BE2C (cell line): Measurements from ENCODE around the gene PDAP1.

Experiments
- DNase-seq: peaks from one replicate; pipeline ENCODE4 v3.0.0-alpha.2; 2020
- H3K27me3 ChIP-seq: fragments of 250-450 bp; sonication (Bioruptor Pico); 2 replicates; pipeline ENCODE4 v1.5.1; 2020; ENCODE audit warnings: mild to moderate bottlenecking
- H3K36me3 ChIP-seq: fragments of 250-450 bp; sonication (Bioruptor Pico); 2 replicates; pipeline ENCODE4 v1.5.1; 2020; ENCODE audit warnings: mild to moderate bottlenecking
- H3K4me1 ChIP-seq: fragments of 250-450 bp; sonication (Bioruptor Pico); 2 replicates; pipeline ENCODE4 v1.5.1; 2020
- H3K4me3 ChIP-seq: 2 replicates; pipeline ENCODE4 v1.5.1; 2011; ENCODE audit warnings: low read depth, low read length
- H3K9me3 ChIP-seq: fragments of 250-450 bp; sonication (Bioruptor Pico); 2 replicates; pipeline ENCODE4 v1.5.1; 2020
- TF ChIP-seq, protein P1 (sequence below): IDR thresholded peaks from 2 replicates; pipeline ENCODE4 v1.5.1; 2012; ENCODE audit warnings: mild to moderate bottlenecking, low read depth, low read length

PDAP1 gene

DNA sequence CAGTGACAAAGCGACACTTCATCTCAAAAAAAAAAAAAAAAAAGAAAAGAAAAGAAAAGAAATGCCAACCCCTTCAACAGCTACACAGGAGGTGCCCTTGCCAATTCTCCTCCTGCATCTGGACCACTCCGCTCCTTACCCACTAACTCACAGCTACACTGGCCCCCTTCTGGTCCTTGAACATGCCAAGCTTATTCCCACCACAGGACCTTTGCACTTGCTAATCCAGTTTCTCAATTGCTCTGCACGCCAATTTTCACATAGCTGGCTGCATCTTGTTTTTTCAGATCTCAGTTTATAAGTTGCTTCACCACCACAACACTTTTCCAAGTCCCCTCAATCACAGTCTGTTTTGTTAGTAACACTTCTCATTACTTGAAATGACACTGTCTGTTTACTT, 5.5 kb downstream of the PDAP1 start:
- no peak overlapping the region for H3K4me3 ChIP-seq
- TF ChIP-seq, protein P1, sequence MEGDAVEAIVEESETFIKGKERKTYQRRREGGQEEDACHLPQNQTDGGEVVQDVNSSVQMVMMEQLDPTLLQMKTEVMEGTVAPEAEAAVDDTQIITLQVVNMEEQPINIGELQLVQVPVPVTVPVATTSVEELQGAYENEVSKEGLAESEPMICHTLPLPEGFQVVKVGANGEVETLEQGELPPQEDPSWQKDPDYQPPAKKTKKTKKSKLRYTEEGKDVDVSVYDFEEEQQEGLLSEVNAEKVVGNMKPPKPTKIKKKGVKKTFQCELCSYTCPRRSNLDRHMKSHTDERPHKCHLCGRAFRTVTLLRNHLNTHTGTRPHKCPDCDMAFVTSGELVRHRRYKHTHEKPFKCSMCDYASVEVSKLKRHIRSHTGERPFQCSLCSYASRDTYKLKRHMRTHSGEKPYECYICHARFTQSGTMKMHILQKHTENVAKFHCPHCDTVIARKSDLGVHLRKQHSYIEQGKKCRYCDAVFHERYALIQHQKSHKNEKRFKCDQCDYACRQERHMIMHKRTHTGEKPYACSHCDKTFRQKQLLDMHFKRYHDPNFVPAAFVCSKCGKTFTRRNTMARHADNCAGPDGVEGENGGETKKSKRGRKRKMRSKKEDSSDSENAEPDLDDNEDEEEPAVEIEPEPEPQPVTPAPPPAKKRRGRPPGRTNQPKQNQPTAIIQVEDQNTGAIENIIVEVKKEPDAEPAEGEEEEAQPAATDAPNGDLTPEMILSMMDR: no peak
- H3K27me3 ChIP-seq: no peaks in the 10 kb centered on the region
- peaks cover 4% of the 10 kb centered on the region; the same call in 1 of the 2 replicates for H3K4me1 ChIP-seq
- H3K36me3 ChIP-seq: peaks cover 73% of the 10 kb centered on the region
- DNase-seq: no peak
- no peaks in the 10 kb centered on the region for H3K9me3 ChIP-seq

DNA sequence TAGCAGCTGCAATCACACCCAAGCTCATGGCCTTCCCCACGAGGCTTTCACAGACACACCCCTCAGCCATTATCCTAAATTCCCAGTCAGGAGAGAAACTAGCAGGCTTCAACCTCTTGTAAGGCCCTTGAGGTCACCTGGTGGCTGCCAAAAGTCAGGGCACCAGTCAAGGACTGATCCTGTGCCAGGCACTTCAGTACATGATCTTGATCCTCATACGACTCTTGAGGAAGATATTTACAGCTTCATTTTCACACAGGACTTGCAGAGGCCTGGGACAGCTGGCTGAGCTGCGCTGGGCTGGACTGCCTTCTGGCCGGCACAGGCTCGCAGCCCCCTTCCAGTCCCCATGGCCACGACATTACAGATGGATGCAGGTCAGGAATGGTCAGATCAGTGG, 8.8 kb downstream of the PDAP1 start:
- TF ChIP-seq, protein P1: no peak
- Histone ChIP-seq H3K9me3 (no peaks in the 10 kb centered on the region), H3K4me3 (no peak overlapping the region), H3K4me1 (no peaks in the 10 kb centered on the region), H3K27me3 (no peaks in the 10 kb centered on the region), H3K36me3 (peaks cover 87% of the 10 kb centered on the region)
- no peak for DNase-seq

DNA sequence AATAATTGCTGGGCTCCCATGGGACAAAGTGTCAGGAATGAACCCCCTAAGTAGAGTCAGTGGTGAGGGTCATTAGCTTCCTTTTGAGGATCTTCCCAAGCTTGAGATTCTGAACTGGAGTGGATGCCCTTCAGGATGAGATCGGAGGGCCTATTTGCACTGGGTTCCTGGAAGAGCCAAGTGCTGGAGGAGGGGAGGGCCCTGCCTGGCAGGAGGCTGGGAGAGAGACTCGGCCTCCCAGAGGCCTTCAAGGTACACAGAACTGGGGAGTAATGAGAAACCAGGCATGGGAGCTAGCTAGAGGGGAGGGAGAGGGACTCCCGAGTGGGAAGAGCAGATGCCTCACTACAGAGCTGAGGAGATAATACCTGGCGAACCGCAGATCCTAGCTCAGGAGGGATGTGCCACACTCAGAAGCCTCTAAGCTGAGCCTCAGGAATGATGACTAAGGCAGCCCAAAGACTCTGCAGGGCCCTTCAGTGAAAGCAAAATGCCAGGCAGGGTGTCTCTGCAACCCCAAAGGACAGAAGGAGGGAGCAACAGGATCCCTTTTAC, 9.4 kb downstream of the PDAP1 start:
- TF ChIP-seq, protein P1: no peak
- Histone ChIP-seq H3K9me3 (no peaks in the 10 kb centered on the region), H3K4me3 (no peak overlapping the region), H3K4me1 (peaks cover 3% of the 10 kb centered on the region; the same call in 1 of the 2 replicates), H3K36me3 (peaks cover 81% of the 10 kb centered on the region), H3K27me3 (no peaks in the 10 kb centered on the region)
- DNase-seq: no peak

DNA sequence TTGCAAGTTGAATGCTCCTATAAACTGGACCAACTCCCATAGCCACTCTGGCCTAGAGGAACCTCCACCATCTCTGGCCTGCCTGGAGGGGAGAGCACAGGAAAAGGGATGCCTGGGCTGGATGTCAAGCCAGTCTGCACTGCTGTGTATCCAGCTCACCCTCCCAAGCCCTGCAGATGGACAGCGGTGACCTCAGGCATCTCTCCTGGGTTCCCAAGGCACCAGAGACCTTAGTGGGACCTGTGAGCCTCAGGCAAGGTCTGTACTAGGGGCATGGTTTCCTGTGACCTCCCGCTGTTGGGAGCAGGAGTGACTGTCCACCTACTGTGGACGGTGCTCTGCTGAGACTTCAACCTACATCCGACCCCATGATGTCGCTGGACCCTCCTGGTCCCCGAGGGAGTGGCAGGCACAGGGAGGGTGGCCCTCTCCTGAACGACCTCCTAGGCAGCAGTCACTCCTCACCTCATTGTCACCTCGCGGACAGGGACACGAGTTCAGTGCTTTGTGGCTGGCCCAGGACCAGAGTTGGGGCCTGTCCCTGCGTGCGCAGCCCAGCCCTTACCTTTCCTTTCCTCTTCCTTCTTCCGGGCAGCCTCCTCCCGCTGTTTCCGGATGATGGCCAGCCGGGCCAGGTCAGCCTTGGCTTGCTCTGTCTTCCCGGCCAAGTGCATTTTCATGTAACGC, 11.0 kb downstream of the PDAP1 start:
- no peak for DNase-seq
- Histone ChIP-seq H3K4me1 (peaks cover 6% of the 10 kb centered on the region; the same call in 1 of the 2 replicates), H3K27me3 (no peaks in the 10 kb centered on the region), H3K4me3 (no peak overlapping the region), H3K36me3 (peaks cover 69% of the 10 kb centered on the region), H3K9me3 (no peaks in the 10 kb centered on the region)
- TF ChIP-seq, protein P1: no peak

DNA sequence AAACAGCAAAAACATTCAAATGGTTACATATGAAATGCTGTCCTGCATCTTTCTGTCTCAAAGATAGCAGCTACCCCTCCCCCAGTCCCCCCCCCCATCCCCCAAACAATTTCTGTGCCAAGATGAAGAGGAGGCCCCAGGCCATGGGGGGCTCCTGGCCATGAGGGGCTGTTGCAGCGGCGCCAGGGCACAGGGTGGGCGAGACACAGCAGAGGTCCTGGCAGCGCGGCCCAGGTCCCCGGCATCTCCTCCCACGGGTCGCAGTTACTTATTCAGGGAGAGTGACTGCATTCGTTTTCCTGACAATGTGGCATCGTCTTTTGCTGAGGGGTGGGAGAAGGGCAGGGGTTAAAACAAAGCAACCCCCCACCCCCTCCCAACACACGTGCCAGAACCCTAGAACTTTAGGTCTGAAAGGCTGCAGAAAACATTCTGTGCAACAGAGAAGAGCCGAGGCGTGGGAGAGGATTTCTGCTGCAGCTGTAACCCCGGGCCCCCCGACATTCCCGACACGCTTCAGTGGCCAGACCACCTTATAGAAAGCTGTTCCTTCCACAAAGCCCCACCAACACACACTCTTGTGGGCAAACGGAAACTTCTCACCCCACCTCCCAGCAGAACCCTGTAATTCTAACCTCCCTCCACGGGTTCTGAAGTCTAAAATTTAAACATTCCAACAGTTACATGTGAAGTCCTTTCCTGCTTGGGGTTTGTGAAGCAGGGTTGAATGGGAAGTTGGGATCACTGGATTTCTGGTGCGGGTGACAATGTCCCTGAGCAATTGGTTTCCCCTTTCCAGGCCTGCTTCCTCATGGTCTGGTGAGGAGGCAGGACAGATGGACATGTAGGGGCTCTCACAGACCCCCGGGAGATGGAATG, 11.7 kb downstream of the PDAP1 start:
- Histone ChIP-seq H3K9me3 (no peaks in the 10 kb centered on the region), H3K4me3 (no peak overlapping the region), H3K4me1 (peaks cover 6% of the 10 kb centered on the region; the same call in 1 of the 2 replicates), H3K27me3 (no peaks in the 10 kb centered on the region), H3K36me3 (peaks cover 64% of the 10 kb centered on the region)
- TF ChIP-seq, protein P1: no peak
- no peak for DNase-seq
